ENCODE results near the gene MAJIN. TPM values are rescaled to one million over a fixed set of nuclear protein-coding genes. Genes with fewer than 3 reads are reported as not detected.
A peak's percentile ranks its signal among the peaks of the same experiment; 100 is the strongest.

Gene MAJIN
- total and polyA plus RNA-seq, 12 donors, result not detected

DNA sequence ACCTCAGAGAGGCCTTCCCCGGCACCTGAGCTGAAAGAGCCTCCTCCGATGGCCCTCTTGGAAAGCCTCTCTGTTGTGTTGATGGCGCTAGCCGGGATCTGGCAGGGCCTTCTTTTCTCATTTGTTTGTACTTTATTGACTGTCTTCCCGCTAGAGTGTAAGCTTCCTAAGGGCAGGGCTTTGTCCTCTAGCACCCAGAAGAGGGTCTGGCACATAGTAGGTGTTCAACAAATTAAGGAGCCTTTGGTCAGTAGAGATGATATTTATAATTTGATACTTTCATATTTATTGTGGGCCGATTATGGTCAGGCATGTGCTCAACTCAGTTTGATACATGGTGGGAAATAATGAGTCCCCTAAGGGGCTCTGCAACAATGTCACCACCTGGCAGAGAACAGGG, 46.0 kb upstream of the MAJIN start:
- Histone ChIP-seq H3K27ac (no peak overlapping the region), H3K4me3 (no peak overlapping the region), H3K4me1 (peaks cover 11 to 33% (median 17%) of the 10 kb centered on the region in 9 donors), H3K36me3 (peaks cover 0 to 56% (median 6%) of the 10 kb centered on the region in 9 donors), H3K27me3 (no peaks in the 10 kb centered on the region), H3K9me3 (no peaks in the 10 kb centered on the region)
- TF ChIP-seq, protein P1, sequence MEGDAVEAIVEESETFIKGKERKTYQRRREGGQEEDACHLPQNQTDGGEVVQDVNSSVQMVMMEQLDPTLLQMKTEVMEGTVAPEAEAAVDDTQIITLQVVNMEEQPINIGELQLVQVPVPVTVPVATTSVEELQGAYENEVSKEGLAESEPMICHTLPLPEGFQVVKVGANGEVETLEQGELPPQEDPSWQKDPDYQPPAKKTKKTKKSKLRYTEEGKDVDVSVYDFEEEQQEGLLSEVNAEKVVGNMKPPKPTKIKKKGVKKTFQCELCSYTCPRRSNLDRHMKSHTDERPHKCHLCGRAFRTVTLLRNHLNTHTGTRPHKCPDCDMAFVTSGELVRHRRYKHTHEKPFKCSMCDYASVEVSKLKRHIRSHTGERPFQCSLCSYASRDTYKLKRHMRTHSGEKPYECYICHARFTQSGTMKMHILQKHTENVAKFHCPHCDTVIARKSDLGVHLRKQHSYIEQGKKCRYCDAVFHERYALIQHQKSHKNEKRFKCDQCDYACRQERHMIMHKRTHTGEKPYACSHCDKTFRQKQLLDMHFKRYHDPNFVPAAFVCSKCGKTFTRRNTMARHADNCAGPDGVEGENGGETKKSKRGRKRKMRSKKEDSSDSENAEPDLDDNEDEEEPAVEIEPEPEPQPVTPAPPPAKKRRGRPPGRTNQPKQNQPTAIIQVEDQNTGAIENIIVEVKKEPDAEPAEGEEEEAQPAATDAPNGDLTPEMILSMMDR (IDR thresholded peaks at IDR 0.05), result no peak
- intact Hi-C loops (cut with DNase I), result loop anchor here in 4 of 10 donors (10.0 kb wide), 3 partner anchors 67 to 173 kb away; partner anchors contain the start of genes CDC42BPG (in 3 of the 4), CDCA5 (in 1 of the 4), TM7SF2 (in 1 of the 4) and ZFPL1 (in 1 of the 4)
- DNase-seq (no peak), ATAC-seq (no peak)
- WGBS, 2 donors, result 95 to 97% methylated on average over 6 of the region's 6 CpGs

DNA sequence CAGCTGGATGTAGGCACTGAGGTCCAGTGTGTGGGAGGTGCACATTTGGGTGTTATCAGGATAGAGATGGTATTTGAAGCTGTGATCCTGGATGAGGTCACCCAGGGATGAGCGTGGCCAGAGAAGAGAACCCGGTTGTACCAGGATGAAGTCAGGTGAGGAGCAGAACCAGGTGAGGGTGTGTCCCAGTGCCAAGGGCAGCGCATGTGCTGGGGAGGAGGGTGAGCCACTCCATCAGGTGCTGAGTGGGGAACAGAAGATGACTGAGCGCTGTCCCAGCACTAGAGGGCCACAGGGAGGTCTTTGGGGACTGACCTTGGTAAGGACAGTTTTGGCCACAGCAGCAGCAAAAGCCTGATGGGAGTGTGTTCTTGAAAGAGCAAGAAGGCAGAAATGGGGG, 44.8 kb upstream of the MAJIN start:
- intact Hi-C loops (cut with DNase I), result loop anchor here in 4 of 10 donors (10.0 kb wide), 3 partner anchors 68 to 172 kb away; partner anchors contain the start of genes CDC42BPG (in 3 of the 4), CDCA5 (in 1 of the 4), TM7SF2 (in 1 of the 4) and ZFPL1 (in 1 of the 4)
- no peaks in the 10 kb centered on the region for H3K9me3 ChIP-seq
- peaks cover 0 to 44% (median 6%) of the 10 kb centered on the region in 9 donors for H3K36me3 ChIP-seq
- 80 to 85% methylated on average over 4 of the region's 4 CpGs for WGBS, 2 donors
- no peak for ATAC-seq
- TF ChIP-seq, protein P1 (IDR thresholded peaks at IDR 0.05), result no peak
- no peak for DNase-seq
- peaks cover 11 to 34% (median 20%) of the 10 kb centered on the region in 9 donors for H3K4me1 ChIP-seq
- H3K27ac ChIP-seq, result no peak overlapping the region
- H3K4me3 ChIP-seq, result no peak overlapping the region
- H3K27me3 ChIP-seq, result no peaks in the 10 kb centered on the region

DNA sequence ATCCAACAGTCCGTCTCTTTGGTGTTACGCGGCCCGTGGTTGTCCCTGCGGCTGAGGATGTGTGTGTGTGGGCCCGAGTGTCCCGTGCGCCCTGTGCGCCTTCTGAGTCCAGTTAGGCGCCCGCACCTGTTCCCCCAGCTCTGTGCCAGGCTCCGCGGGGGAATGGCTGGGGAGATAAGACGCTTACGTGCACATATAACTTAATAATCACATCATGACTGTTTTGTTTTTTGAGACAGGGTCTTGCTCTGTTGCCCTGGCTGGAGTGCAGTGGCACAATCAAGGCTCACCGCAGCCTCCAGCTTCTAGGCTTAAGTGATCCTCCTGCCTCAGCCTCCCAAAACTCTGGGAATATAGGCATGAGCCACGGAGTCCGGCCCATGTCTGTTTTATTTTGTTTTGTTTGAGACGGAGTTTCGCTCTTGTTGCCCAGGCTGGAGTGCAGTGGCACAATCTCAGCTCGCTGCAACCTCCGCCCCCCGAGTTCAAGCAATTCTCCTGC, 42.9 kb upstream of the MAJIN start:
- intact Hi-C loops (cut with DNase I), result loop anchor here in 8 of 10 donors (1.0 to 10.0 kb wide), 12 partner anchors 13 to 170 kb away; partner anchors contain the start of genes ZNHIT2 (in 4 of the 8), CDC42BPG (in 3 of the 8), ATG2A (in 2 of the 8) and SNX15 (in 2 of the 8)
- Histone ChIP-seq H3K36me3 (peaks cover 0 to 24% (median 6%) of the 10 kb centered on the region in 9 donors), H3K4me3 (peak overlapping the region; percentile 57 to 92 (median 76)), H3K4me1 (peaks cover 11 to 34% (median 20%) of the 10 kb centered on the region in 9 donors), H3K27ac (peak overlapping the region; percentile 87 to 100 (median 98)), H3K27me3 (no peaks in the 10 kb centered on the region), H3K9me3 (no peaks in the 10 kb centered on the region)
- DNase-seq, result no peak
- 28 to 33% methylated on average over 23 of the region's 23 CpGs for WGBS, 2 donors
- peak in 3 of 8 donors; percentile 1 to 18 (median 1) for ATAC-seq
- TF ChIP-seq, protein P1 (IDR thresholded peaks at IDR 0.05), result no peak

DNA sequence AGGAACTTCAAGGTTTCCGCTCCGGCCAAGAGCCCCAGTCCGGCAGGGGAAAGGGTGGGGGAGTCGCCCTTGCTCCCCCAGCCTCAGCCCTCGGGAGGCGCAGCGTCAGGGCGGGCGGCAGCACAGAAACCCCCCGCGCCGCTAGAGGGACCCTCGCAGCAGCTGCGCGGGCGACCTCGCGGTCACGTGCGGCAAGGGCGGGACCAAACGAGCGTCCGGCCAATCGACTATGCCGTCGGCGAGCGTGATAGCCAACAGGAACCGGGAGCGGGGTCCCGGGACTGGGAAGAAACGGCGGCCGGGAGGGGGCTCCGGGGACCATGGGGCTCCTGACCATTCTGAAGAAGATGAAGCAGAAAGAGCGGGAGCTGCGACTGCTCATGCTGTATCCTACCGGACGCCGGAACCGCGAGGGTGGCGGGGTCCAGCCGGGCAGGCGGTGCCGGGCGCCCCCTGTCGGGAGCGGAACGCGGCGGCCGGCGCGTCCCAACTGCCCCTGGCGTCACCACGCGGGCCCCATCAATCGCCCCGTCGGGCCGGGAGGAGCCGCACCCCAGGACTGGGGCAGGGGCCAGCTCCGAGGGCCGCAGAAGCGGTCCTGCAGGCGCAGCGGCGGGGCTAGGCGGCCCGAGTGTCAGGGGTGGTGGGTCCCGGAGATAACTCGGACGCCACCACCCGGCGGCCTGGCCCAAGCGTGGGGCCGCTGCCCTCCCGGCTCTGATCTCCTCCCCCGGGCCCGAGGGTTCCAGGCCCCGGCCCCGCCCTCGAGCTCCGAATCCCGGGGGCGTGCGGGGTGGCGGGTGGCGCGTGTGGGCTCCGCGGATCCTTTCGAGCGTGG, 42.2 kb upstream of the MAJIN start, which contains the start of gene ARL2:
TSS of gene ARL2 (plus strand) at position 273 of the 838 bp plus-strand sequence. CDS start at position 321, 48 bp downstream.
- TF ChIP-seq, protein P1 (IDR thresholded peaks at IDR 0.05), result peak; percentile 66 to 83 (median 78)
- Histone ChIP-seq H3K9me3 (no peaks in the 10 kb centered on the region), H3K27me3 (no peaks in the 10 kb centered on the region), H3K27ac (peak within 1 kb of the TSS; percentile 87 to 100 (median 98)), H3K36me3 (peaks cover 0 to 18% (median 6%) of the 10 kb centered on the region in 9 donors), H3K4me1 (peaks cover 11 to 34% (median 20%) of the 10 kb centered on the region in 9 donors), H3K4me3 (peak within 1 kb of the TSS; percentile 57 to 92 (median 76))
- ATAC-seq (peak; percentile 93 to 96 (median 96)), DNase-seq (peak; percentile 94)
- WGBS, 2 donors, result 0 to 1% methylated on average over 84 to 96 of the region's 96 CpGs
- intact Hi-C loops (cut with DNase I), result loop anchor here in 8 of 10 donors (1.0 to 10.0 kb wide), 12 partner anchors 13 to 169 kb away; partner anchors contain the start of genes ZNHIT2 (in 4 of the 8), CDC42BPG (in 3 of the 8), ATG2A (in 2 of the 8) and SNX15 (in 2 of the 8)

Measured in heart right ventricle (tissue), 16 donors.